Stomach (tissue), 9 donors: ENCODE data around the gene MCC. TPM values are rescaled to one million over a fixed set of nuclear protein-coding genes. Genes with fewer than 3 reads are reported as not detected.

Source experiments
- DNase-seq, 2 donors: peaks; one replicate each; pipeline versions ENCODE4 v3.0.0 to v3.0.0-alpha.2; 2013 to 2019
- H3K27ac ChIP-seq, 5 donors: fragments of 200-600 bp in 4 of 5; sonication (generic) in 4 of 5; one replicate each; pipeline ENCODE4 v1.5.1; 2013 to 2019; ENCODE audit warnings: mild to moderate bottlenecking in 1 of 5, moderate library complexity in 1 of 5
- H3K27me3 ChIP-seq, 3 donors: fragments of 200-600 bp; sonication (generic); one replicate each; pipeline ENCODE4 v1.5.1; 2017 to 2019; ENCODE audit warnings: mixed run types in 1 of 3
- H3K36me3 ChIP-seq, 4 donors: fragments of 200-600 bp; sonication (generic); 1 replicate in 3 of 4; 2 replicates in 1 of 4; pipeline ENCODE4 v1.5.1; 2016 to 2019
- H3K4me1 ChIP-seq, 4 donors: fragments of 200-600 bp; sonication (generic); one replicate each; pipeline ENCODE4 v1.5.1; 2016 to 2019
- H3K4me3 ChIP-seq, 4 donors: fragments of 200-600 bp; sonication (generic) in 3 of 4; one replicate each; pipeline ENCODE4 v1.5.1; 2016 to 2019; ENCODE audit warnings: mild to moderate bottlenecking in 1 of 4
- H3K9me3 ChIP-seq, 4 donors: fragments of 200-600 bp; sonication (generic); one replicate each; pipeline ENCODE4 v1.5.1; 2016 to 2019
- EP300 ChIP-seq: sonication (generic); formaldehyde crosslinking; IDR thresholded peaks from one replicate; pipeline ENCODE4 v1.6.1; 2017; ENCODE audit warnings: antibody characterized with exemption
- POLR2A ChIP-seq, 4 donors: fragments of 450-650 bp; IDR thresholded peaks; one replicate each; pipeline ENCODE4 v1.6.1; 2016; ENCODE audit warnings: antibody characterized with exemption in 4 of 4, control low read depth in 2 of 4, mild to moderate bottlenecking in 1 of 4, moderate library complexity in 1 of 4
- POLR2AphosphoS5 ChIP-seq, 3 donors: sonication (generic); formaldehyde crosslinking; IDR thresholded peaks; one replicate each; pipeline ENCODE4 v1.6.1; 2016; ENCODE audit warnings: antibody characterized with exemption in 3 of 3
- WGBS, 5 donors: extraction: QIAGEN DNeasy Blood & Tissue Kit in 3 of 5; methylation state at CpG; one replicate each; pipeline versions ENCODE4 v1.1.5 to v1.1.7; 2013 to 2018; 5-methylcytosine and 5-hydroxymethylcytosine counted together
- intact Hi-C: fragments of 100-400 bp; cut with DNase I; formaldehyde crosslinking; loops from one replicate; pipeline ENCODE4 v1.15.1; 2023; ENCODE audit warnings: low total_unique reads
- polyA plus RNA-seq, 3 donors: library from polyadenylated mRNA; stranded (reverse); fragments of 200-250 nt; gene quantifications; one replicate each; pipeline ENCODE4 v1.2.3, GENCODE V29; 2013
- total RNA-seq, 5 donors: library from RNA; depleted of rRNA; stranded (reverse); fragments of >200 nt; gene quantifications; one replicate each; pipeline versions ENCODE4 v1.1.0 to v1.2.3, GENCODE V29; 2014 to 2016
- TF ChIP-seq, protein P1 (sequence below), 7 experiments: fragments of 450-650 bp in 4 of 7; fragments of 200-600 bp in 3 of 7; sonication (generic) in 3 of 7; IDR thresholded peaks; one replicate each; pipeline ENCODE4 v1.5.1; 2016 to 2019; ENCODE audit warnings: antibody characterized with exemption in 7 of 7, control low read depth in 2 of 7, mild to moderate bottlenecking in 1 of 7
- donor health status: healthy with polysubstance abuse.
- donor health status: Bipolar disorder and iron deficiency.
- donor health status: healthy.

The MCC gene
- total and polyA plus RNA-seq, 8 donors, result 3.8 to 35.1 (median 8.9) TPM

DNA sequence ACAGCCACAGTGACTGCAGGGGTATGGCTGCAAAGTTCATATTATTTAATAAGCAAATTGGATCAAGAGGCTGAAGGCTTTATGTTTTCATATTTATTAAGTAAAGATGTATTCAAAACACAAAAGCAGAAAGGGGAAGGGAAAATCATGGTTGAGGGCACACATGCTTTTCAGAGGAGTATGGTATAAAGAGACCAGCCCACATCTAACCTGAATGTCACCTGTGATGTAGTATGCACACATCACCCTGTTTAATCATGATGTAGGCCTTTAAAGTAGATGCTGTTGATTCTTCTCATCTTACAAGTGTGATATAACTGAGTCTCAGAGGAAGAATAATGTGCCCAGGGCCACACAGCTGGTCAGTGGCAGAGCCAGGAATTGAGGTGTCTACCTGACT, 299.8 kb downstream of the MCC start:
- no peak for DNase-seq
- Histone ChIP-seq H3K27ac (no peak overlapping the region), H3K36me3 (no peaks in the 10 kb centered on the region), H3K9me3 (peaks cover 0 to 6% (median 3%) of the 10 kb centered on the region in 4 donors), H3K27me3 (no peaks in the 10 kb centered on the region), H3K4me1 (peaks cover 0 to 8% (median 0%) of the 10 kb centered on the region in 4 donors), H3K4me3 (no peak overlapping the region)
- intact Hi-C loops, result no loop called here
- no peak for TF ChIP-seq POLR2A (IDR thresholded peaks at IDR 0.05)
- no peak for TF ChIP-seq EP300

- intact Hi-C loops, result no loop called here
- Histone ChIP-seq H3K27me3 (no peaks in the 10 kb centered on the region), H3K4me1 (peaks cover 0 to 8% (median 0%) of the 10 kb centered on the region in 4 donors), H3K27ac (no peak overlapping the region), H3K9me3 (peaks cover 0 to 4% (median 1%) of the 10 kb centered on the region in 4 donors), H3K4me3 (no peak overlapping the region), H3K36me3 (no peaks in the 10 kb centered on the region)
- DNase-seq, result no peak
- 62 to 75% (median 63%) methylated on average over 3 of the region's 3 CpGs for WGBS, 5 donors
- TF ChIP-seq, protein P1, sequence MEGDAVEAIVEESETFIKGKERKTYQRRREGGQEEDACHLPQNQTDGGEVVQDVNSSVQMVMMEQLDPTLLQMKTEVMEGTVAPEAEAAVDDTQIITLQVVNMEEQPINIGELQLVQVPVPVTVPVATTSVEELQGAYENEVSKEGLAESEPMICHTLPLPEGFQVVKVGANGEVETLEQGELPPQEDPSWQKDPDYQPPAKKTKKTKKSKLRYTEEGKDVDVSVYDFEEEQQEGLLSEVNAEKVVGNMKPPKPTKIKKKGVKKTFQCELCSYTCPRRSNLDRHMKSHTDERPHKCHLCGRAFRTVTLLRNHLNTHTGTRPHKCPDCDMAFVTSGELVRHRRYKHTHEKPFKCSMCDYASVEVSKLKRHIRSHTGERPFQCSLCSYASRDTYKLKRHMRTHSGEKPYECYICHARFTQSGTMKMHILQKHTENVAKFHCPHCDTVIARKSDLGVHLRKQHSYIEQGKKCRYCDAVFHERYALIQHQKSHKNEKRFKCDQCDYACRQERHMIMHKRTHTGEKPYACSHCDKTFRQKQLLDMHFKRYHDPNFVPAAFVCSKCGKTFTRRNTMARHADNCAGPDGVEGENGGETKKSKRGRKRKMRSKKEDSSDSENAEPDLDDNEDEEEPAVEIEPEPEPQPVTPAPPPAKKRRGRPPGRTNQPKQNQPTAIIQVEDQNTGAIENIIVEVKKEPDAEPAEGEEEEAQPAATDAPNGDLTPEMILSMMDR (IDR thresholded peaks at IDR 0.05), result no peak
- TF ChIP-seq POLR2AphosphoS5 (IDR thresholded peaks at IDR 0.05), result no peak
- no peak for TF ChIP-seq EP300
- TF ChIP-seq POLR2A (IDR thresholded peaks at IDR 0.05), result no peak
These were observed 300.3 kb downstream of the MCC start for GRCh38 chr5:113187906-113188305.

- Histone ChIP-seq H3K4me3 (no peak overlapping the region), H3K9me3 (no peaks in the 10 kb centered on the region), H3K27me3 (no peaks in the 10 kb centered on the region), H3K27ac (no peak overlapping the region), H3K36me3 (no peaks in the 10 kb centered on the region), H3K4me1 (peaks cover 0 to 8% (median 0%) of the 10 kb centered on the region in 4 donors)
- intact Hi-C loops, result no loop called here
- TF ChIP-seq EP300 (no peak), POLR2A (IDR thresholded peaks at IDR 0.05) (no peak), POLR2AphosphoS5 (IDR thresholded peaks at IDR 0.05) (no peak)
- TF ChIP-seq, protein P1 (IDR thresholded peaks at IDR 0.05), result no peak
- WGBS, 5 donors, result 75 to 94% (median 90%) methylated on average over 7 of the region's 7 CpGs
- no peak for DNase-seq
These were observed 302.2 kb downstream of the MCC start for GRCh38 chr5:113186061-113186460.

DNA sequence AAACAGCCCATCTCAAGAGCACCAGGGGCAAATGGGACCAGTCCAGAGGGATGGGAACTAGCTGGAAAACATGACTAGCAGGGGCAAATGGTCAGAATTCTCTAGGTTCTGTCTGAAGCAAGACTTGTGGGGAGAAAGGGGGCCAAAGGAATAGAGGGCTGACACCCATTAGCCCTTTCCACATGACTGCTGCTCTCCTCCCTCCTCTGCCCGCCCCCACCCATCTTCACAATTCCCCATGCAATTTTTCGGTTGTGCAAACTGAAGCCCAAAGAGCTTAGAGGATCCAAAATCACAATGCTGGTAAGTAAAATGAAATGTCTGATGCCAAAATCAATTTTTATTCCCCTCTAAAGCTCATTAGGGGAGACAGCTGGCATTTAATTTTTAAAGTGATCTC, 304.6 kb downstream of the MCC start:
- DNase-seq, result no peak
- H3K9me3 ChIP-seq, result no peaks in the 10 kb centered on the region
- H3K36me3 ChIP-seq, result no peaks in the 10 kb centered on the region
- intact Hi-C loops, result no loop called here
- H3K27ac ChIP-seq, result no peak overlapping the region
- no peaks in the 10 kb centered on the region for H3K27me3 ChIP-seq
- H3K4me1 ChIP-seq, result peaks cover 0 to 22% (median 5%) of the 10 kb centered on the region in 4 donors
- TF ChIP-seq, protein P1 (IDR thresholded peaks at IDR 0.05), result no peak
- no peak for TF ChIP-seq EP300
- no peak for TF ChIP-seq POLR2A (IDR thresholded peaks at IDR 0.05)
- H3K4me3 ChIP-seq, result no peak overlapping the region
- 71 to 92% (median 90%) methylated on average over 2 of the region's 2 CpGs for WGBS, 5 donors

DNA sequence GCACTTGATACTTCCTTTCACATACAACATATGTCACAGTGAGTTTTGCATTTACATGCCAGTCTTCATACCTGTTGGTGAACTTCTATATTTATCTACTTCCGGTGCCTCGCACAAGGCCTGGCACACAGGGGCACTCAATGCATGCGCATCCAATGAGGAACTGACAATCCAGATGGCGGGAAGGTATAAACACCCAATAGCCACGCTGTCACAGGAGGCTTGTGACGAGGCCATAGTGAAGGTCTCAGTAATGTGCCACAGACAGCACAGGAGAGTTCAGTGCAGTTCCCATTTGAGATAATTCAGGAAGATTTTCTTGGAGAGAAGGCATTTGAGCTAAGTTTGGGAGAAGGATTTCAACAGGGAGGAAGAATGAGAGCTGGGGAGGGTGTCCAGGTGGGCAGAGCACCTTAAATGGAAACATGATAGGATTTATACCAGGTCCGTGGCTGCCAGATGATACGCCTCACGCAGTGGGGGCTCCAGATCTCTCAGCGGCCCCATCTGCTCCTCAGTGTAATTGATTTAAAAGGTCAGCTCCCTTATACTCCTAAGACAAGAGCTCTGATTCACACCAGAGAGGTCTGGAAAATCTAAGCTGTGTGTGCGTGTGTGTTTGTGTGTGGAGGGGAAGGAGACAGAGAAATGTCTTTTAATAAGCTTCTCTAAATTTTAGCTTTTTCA, 305.5 kb downstream of the MCC start:
- intact Hi-C loops, result no loop called here
- no peak overlapping the region for H3K4me3 ChIP-seq
- H3K27ac ChIP-seq, result no peak overlapping the region
- H3K27me3 ChIP-seq, result no peaks in the 10 kb centered on the region
- no peak for DNase-seq
- no peak for TF ChIP-seq POLR2A (IDR thresholded peaks at IDR 0.05)
- no peak for TF ChIP-seq POLR2AphosphoS5 (IDR thresholded peaks at IDR 0.05)
- TF ChIP-seq, protein P1 (IDR thresholded peaks at IDR 0.05), result no peak
- no peak for TF ChIP-seq EP300
- 90 to 97% (median 94%) methylated on average over 11 of the region's 11 CpGs for WGBS, 5 donors
- no peaks in the 10 kb centered on the region for H3K36me3 ChIP-seq
- H3K9me3 ChIP-seq, result no peaks in the 10 kb centered on the region
- peaks cover 0 to 31% (median 9%) of the 10 kb centered on the region in 4 donors for H3K4me1 ChIP-seq
